HT-29 (cell line): ENCODE data around the gene ATG9B. TPM values are rescaled to one million over a fixed set of nuclear protein-coding genes. Genes with fewer than 3 reads are reported as not detected.

Source experiments
- DNase-seq: peaks from one replicate; pipeline ENCODE4 v3.0.0-alpha.2; 2015; ENCODE audit warnings: low spot score
- total RNA-seq: library from RNA; depleted of rRNA; stranded (reverse); fragments of >200 nt; shearing (Covaris generic); gene quantifications from 2 replicates; pipeline ENCODE4 v1.2.3, GENCODE V29; 2014

ATG9B gene
- total RNA-seq, 1 experiment from 2014 or later: 1.0 TPM

DNA sequence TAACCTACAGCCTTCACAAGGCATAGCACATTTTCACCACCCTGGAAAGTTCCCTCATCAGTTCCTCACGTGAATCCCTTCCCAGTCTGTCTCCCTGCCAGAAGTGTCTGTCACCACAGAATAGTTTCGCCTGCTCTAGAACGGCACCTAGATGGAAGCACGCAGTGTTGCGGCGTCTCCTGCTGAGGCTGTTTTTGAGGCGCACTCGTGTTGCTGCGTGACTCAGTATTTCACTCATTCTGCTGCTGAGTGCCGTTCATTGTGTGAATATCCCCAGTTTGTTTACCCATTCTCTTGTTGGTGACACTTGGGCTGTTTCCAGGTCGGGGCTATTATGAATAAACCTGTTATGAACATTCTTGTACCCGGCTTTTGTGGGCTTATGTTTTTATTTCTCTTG lies 20.7 kb downstream of the ATG9B start:
- DNase-seq: peak; percentile 55

DNA sequence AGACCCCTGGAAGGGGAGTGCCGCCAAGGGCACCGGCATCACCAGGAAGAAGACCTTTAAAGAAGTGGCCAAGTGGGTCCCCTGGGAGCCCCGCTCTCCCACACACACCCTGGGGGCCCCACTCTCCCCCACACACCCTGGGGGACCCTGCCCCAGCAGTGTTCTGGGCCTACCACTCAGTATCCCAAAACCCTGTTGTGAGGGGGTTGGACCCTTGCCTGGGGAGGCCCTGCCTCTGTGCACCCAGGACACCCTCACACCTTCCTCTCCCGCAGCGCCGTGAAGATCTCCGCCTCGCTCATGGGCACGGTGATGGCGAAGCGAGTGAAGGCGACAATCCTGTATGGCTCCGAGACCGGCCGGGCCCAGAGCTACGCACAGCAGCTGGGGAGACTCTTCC lies 22.7 kb downstream of the ATG9B start:
- no peak for DNase-seq

- no peak for DNase-seq
These were observed 23.3 kb downstream of the ATG9B start for GRCh38 chr7:151000897-151001495.

- no peak for DNase-seq
These were observed 24.6 kb downstream of the ATG9B start for GRCh38 chr7:150999497-151000230.

GRCh38 chr7:150999001-150999400 lies 25.3 kb downstream of the ATG9B start:
- DNase-seq: no peak

DNA sequence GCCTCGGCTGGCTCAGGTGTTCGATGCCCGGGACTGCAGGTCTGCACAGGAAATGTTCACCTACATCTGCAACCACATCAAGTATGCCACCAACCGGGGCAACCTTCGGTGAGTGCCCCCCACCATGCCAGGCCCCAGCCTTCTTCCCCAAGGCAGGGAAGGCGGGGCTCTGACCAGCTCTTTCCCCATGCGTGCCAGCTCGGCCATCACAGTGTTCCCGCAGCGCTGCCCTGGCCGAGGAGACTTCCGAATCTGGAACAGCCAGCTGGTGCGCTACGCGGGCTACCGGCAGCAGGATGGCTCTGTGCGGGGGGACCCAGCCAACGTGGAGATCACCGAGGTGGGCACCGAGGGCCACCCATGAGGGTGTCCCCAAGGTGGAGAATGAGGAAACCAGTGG lies 26.0 kb downstream of the ATG9B start:
- no peak for DNase-seq

DNA sequence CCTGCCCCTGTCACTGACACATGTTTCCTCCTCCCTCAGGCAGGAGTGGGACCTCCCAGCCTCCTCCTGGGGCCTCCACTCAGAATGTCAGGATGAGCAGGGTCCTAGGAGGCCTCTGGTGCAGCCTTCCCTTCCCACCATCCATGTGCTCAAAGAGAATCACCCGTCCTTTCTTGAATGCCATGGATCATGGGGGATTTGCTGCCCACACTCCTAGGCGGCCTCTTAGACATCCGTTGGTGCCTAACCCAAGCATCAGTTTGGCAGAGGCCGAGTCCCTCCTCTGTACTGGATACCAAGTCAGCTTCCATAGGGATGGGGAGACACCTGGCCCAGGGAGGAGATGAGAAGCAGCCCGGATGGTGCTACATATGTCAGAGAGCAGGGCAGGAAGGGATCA lies 26.5 kb downstream of the ATG9B start:
- DNase-seq: peak; percentile 2

DNA sequence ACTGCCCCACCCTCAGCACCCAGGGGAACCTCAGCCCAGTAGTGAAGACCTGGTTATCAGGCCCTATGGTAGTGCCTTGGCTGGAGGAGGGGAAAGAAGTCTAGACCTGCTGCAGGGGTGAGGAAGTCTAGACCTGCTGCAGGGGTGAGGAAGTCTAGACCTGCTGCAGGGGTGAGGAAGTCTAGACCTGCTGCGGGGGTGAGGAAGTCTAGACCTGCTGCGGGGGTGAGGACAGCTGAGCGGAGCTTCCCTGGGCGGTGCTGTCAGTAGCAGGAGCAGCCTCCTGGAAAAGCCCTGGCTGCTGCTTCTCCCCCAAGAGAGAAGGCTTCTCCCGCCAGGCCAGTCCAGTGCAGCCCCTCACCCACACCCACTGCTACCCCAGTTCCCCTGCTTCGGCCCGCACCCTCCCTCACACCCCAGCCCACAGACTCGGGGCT lies 27.2 kb downstream of the ATG9B start:
- DNase-seq: no peak

GRCh38 chr7:150996376-150997074 lies 27.8 kb downstream of the ATG9B start:
- DNase-seq: no peak

DNA sequence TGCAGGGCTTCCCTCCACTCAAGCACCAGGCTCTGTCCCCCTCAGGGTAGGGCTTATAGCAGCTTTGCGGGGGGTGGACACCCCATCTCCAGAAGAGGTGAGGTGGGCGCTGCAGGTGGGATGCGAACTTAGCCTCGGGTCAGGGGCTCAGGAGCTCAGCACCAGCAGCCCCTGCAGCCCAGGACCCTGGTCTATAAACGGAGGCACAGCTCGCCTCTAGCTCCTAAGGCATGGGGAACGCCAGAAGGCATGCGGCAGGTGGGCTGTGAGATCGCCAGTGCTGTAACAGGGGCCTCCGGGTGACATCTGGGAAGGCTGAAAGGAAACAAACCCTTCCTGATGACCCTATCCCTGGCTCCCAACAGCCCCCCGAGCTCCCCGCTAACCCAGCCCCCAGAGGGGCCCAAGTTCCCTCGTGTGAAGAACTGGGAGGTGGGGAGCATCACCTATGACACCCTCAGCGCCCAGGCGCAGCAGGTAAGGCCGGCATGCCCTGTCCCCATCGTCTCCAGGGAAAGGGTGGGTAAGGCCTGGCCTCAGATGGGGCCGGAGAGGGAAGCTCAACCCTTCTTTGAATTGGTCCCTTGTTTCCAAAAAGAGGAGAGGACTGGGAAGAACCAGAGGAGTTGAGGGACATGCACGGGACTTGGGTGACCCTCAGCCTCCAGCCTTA lies 29.3 kb downstream of the ATG9B start:
- no peak for DNase-seq

GRCh38 chr7:150994141-150994837 lies 30.0 kb downstream of the ATG9B start:
- DNase-seq: no peak

DNA sequence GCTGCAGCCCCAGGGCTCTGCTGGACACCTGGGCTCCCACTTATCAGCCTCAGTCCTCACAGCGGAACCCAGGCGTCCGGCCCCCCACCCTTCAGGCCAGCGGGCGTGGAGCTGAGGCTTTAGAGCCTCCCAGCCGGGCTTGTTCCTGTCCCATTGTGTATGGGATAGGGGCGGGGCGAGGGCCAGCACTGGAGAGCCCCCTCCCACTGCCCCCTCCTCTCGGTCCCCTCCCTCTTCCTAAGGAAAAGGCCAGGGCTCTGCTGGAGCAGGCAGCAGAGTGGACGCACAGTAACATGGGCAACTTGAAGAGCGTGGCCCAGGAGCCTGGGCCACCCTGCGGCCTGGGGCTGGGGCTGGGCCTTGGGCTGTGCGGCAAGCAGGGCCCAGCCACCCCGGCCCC lies 30.8 kb downstream of the ATG9B start:
- no peak for DNase-seq

DNA sequence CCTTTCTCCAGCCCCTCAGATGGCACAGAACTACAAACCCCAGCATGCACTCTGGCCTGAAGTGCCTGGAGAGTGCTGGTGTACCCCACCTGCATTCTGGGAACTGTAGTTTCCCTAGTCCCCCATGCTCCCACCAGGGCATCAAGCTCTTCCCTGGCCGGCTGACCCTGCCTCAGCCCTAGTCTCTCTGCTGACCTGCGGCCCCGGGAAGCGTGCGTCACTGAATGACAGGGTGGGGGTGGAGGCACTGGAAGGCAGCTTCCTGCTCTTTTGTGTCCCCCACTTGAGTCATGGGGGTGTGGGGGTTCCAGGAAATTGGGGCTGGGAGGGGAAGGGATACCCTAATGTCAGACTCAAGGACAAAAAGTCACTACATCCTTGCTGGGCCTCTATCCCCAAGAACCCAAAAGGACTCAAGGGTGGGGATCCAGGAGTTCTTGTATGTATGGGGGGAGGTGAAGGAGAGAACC lies 31.4 kb downstream of the ATG9B start:
- DNase-seq: no peak

DNA sequence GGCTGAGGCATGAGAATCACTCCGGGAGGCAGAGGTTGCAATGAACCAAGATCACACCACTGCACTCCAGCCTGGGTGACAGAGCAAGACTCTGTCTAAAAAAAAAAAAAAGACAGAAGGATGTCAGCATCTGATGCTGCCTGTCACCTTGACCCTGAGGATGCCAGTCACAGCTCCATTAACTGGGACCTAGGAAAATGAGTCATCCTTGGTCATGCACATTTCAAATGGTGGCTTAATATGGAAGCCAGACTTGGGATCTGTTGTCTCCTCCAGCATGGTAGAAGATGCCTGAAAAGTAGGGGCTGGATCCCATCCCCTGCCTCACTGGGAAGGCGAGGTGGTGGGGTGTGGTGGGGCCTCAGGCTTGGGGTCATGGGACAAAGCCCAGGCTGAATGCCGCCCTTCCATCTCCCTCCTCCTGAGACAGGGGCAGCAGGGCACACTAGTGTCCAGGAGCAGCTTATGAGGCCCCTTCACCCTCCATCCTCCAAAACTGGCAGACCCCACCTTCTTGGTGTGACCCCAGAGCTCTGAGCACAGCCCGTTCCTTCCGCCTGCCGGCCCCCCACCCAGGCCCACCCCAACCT lies 32.1 kb downstream of the ATG9B start:
- DNase-seq: no peak

DNA sequence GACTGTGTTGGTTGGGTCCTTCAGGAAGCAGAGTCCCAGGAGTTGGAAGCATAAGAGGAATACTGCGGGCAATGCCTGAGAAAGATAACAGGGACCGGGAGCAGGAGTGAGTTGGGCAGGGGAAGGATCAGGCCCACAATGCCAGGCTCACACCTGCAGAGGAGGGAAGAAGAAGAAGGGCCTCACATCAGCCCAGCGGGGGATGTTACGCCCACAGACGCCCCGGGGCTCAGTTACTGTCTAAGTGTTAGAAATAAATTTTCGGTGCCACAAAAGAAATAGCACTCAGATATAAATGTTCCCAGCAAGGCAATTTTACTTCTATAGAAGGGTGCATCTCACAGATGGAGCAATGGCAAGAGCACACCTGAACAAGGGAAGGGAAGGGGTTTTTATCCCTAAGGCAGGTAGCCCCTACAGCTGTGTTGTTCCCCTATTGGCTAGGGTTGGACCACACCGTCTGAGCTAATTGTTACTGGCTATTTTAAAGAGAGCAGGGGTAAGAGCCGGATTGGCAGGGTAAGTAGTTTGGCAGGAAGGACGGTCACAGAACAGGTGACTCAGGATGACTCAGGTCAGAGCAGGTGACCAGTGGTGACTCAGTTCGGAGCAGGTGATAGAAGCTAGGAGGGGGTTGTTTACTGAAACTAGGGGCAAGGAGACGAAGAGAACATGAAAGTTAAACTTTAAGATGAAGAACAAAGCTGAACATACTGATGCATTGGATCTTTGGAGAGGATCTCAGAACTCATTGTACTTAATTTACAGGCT lies 33.7 kb downstream of the ATG9B start, which contains the start of gene NOS3:
Gene NOS3, plus strand, starts transcription at position 602 of the 771 bp plus-strand sequence. CDS start 2,787 bp downstream, outside the sequence.
- DNase-seq: no peak

GRCh38 chr7:150989456-150989855 lies 34.8 kb downstream of the ATG9B start:
- DNase-seq: no peak

- peak; percentile 61 for DNase-seq
These were observed 35.8 kb downstream of the ATG9B start for GRCh38 chr7:150988230-150989226.

GRCh38 chr7:150986556-150986955 lies 37.7 kb downstream of the ATG9B start:
- no peak for DNase-seq

- peak; percentile 91 for DNase-seq
These were observed 38.2 kb downstream of the ATG9B start for GRCh38 chr7:150986099-150986512.
